SK-N-SH (cell line): ENCODE data around the gene R3HDM2. TPM values are rescaled to one million over a fixed set of nuclear protein-coding genes. Genes with fewer than 3 reads are reported as not detected.

Experiments used
- CTCF ChIA-PET: fragments of 300-600, 350-600 bp; formaldehyde crosslinking; extraction: SDS; loops from one replicate; lab custom pipeline; 2021; lab: Yijun Ruan, JAX
- POLR2A ChIA-PET: fragments of 350-600 bp; sonication (Branson Sonifier 250); formaldehyde crosslinking; extraction: SDS; loops from one replicate; lab custom pipeline; 2020; ENCODE audit warnings: antibody characterized with exemption, inconsistent platforms; lab: Yijun Ruan, JAX
- DNase-seq: peaks from one replicate; pipeline ENCODE4 v3.0.0; 2012
- H2AFZ ChIP-seq: fragments of 200-600 bp; sonication (generic); 2 replicates; pipeline ENCODE4 v1.8.1; 2016; ENCODE audit warnings: antibody characterized with exemption, mild to moderate bottlenecking, low read depth
- H3F3A ChIP-seq: fragments of 200-600 bp; sonication (generic); replicated peaks from 2 replicates; pipeline ENCODE3; 2016; ENCODE audit warnings: antibody characterized with exemption, mild to moderate bottlenecking; ENCODE audit not compliant: insufficient read depth
- H3K27ac ChIP-seq, 2 experiments: fragments of 200-500 bp in 1 of 2; fragments of 200-600 bp in 1 of 2; sonication (Bioruptor generic) in 1 of 2; sonication (generic), shearing (Covaris generic) in 1 of 2; 2 replicates each; pipeline versions ENCODE4 v1.5.1 to v1.6.1; 2014 to 2016; ENCODE audit warnings: low read depth in 2 of 2, inconsistent platforms in 1 of 2, low read length in 1 of 2, mild to moderate bottlenecking in 1 of 2, mixed read lengths in 1 of 2
- H3K27me3 ChIP-seq: fragments of 200-600 bp; sonication (generic), shearing (Covaris generic); 2 replicates; pipeline ENCODE4 v1.6.1; 2016; ENCODE audit warnings: mixed run types; ENCODE audit not compliant: insufficient read depth
- H3K36me3 ChIP-seq, 2 experiments: fragments of 200-500 bp in 1 of 2; fragments of 200-600 bp in 1 of 2; sonication (Bioruptor generic) in 1 of 2; sonication (generic) in 1 of 2; replicated peaks in 1 of 2; 2 replicates each; pipeline versions ENCODE3 to v1.5.1; 2014 to 2016; ENCODE audit warnings: low read length in 1 of 2, mild to moderate bottlenecking in 1 of 2; ENCODE audit not compliant: insufficient read depth in 2 of 2, control insufficient read depth in 1 of 2
- H3K4me1 ChIP-seq, 2 experiments: fragments of 200-500 bp in 1 of 2; fragments of 200-600 bp in 1 of 2; sonication (Bioruptor generic) in 1 of 2; sonication (generic), shearing (Covaris generic) in 1 of 2; 2 replicates each; pipeline versions ENCODE4 v1.5.1 to v1.6.1; 2014 to 2016; ENCODE audit warnings: low read depth in 1 of 2, low read length in 1 of 2, mixed run types in 1 of 2; ENCODE audit not compliant: insufficient read depth in 2 of 2, control insufficient read depth in 1 of 2
- H3K4me2 ChIP-seq: fragments of 200-600 bp; sonication (generic), shearing (Covaris generic); 2 replicates; pipeline ENCODE4 v1.6.1; 2017; ENCODE audit warnings: mixed run types
- H3K4me3 ChIP-seq, 2 experiments: fragments of 200-500 bp in 1 of 2; fragments of 200-600 bp in 1 of 2; sonication (Bioruptor generic) in 1 of 2; sonication (generic), shearing (Covaris generic) in 1 of 2; 2 replicates each; pipeline versions ENCODE4 v1.5.1 to v1.8.1; 2014 to 2016; ENCODE audit warnings: low read depth in 2 of 2, inconsistent platforms in 1 of 2, low read length in 1 of 2, mild to moderate bottlenecking in 1 of 2, mixed read lengths in 1 of 2, moderate library complexity in 1 of 2
- H3K79me2 ChIP-seq: fragments of 200-600 bp; sonication (generic); 2 replicates; pipeline ENCODE4 v1.8.1; 2017; ENCODE audit warnings: mild to moderate bottlenecking; ENCODE audit not compliant: insufficient read depth
- H3K9ac ChIP-seq: fragments of 200-600 bp; sonication (generic); 2 replicates; pipeline ENCODE4 v1.6.1; 2017; ENCODE audit warnings: mixed run types
- H3K9me2 ChIP-seq: fragments of 200-600 bp; sonication (generic); 2 replicates; pipeline ENCODE4 v1.6.1; 2017; ENCODE audit warnings: mixed run types
- H3K9me3 ChIP-seq: fragments of 200-600 bp; sonication (generic); 2 replicates; pipeline ENCODE4 v1.6.1; 2017; ENCODE audit warnings: mixed run types, mild to moderate bottlenecking, moderate library complexity
- H4K20me1 ChIP-seq: fragments of 200-600 bp; sonication (generic); 2 replicates; pipeline ENCODE4 v1.6.1; 2017; ENCODE audit warnings: mild to moderate bottlenecking, mixed run types; ENCODE audit not compliant: insufficient read depth
- CHD2 ChIP-seq: fragments of 150-350 bp; IDR thresholded peaks from 2 replicates; pipeline ENCODE4 v1.6.1; 2018; ENCODE audit warnings: low read length; ENCODE audit not compliant: partially characterized antibody
- ELF1 ChIP-seq: IDR thresholded peaks from 2 replicates; pipeline ENCODE4 v1.4.0; 2012
- EZH2phosphoT487 ChIP-seq: fragments of 200-600 bp; sonication (generic); IDR thresholded peaks from 2 replicates; pipeline ENCODE4 v1.6.1; 2017; ENCODE audit warnings: low read depth, mixed run types, mild to moderate bottlenecking, antibody characterized with exemption, moderate library complexity, borderline replicate concordance
- GATA2 ChIP-seq: sonication (generic); formaldehyde crosslinking; IDR thresholded peaks from 2 replicates; pipeline ENCODE4 v1.5.0; 2020; ENCODE audit warnings: mild to moderate bottlenecking, missing genetic modification reagents
- NFIC ChIP-seq: IDR thresholded peaks from 2 replicates; pipeline ENCODE4 v1.4.0; 2012; ENCODE audit warnings: borderline replicate concordance
- NRF1 ChIP-seq: IDR thresholded peaks from 2 replicates; pipeline ENCODE4 v1.6.1; 2012; ENCODE audit warnings: low read depth, mild to moderate bottlenecking, low read length
- RXRA ChIP-seq: IDR thresholded peaks from 2 replicates; pipeline ENCODE4 v1.4.0; 2012; ENCODE audit warnings: low read depth, mild to moderate bottlenecking, borderline replicate concordance
- WGBS: methylation state at CpG from one replicate; pipeline ENCODE4 v1.1.6; 2017; ENCODE audit warnings: low lambda C conversion rate; 5-methylcytosine and 5-hydroxymethylcytosine counted together
- polyA plus RNA-seq, 3 experiments: library from polyadenylated mRNA; depleted of rRNA; stranded (reverse); fragments of >200 nt; gene quantifications; 2 replicates each; pipeline ENCODE4 v1.2.3, GENCODE V29; 2012
- TF ChIP-seq, protein P1 (sequence below): fragments of 150-350 bp; IDR thresholded peaks from 2 replicates; pipeline ENCODE4 v1.6.1; 2016; ENCODE audit warnings: mild to moderate bottlenecking, low read depth, low read length
- TF ChIP-seq, protein P2 (sequence below): fragments of 150-350 bp; IDR thresholded peaks from 2 replicates; pipeline ENCODE4 v1.6.1; 2017; ENCODE audit warnings: antibody characterized with exemption, low read length, low read depth, borderline replicate concordance

The R3HDM2 gene
- polyA plus RNA-seq, 1 of the 3 experiments (the other 2 are of a cell fraction) = 23.1 TPM

DNA sequence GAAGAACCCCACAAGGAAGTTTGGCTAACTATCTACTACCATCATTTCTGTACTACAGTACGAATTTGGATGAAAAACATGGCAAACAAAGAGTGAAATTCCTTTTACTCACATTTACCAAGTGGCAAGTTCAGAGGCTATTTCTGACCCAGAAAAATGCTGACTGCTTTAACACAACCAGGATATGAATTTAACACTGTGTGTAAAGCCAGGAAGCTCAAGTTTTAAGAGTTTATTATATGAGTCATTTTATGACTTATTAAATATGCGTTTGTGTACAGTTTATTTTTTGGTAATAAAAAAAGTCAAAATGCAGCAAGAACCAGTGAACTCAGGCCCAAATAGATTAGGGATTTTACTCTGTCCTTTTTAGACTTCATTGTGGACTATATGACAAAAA lies 121.4 kb downstream of the R3HDM2 start:
- no peaks in the 10 kb centered on the region for H3K27me3 ChIP-seq
- 30% methylated on average over 2 of the region's 2 CpGs for WGBS
- H3F3A ChIP-seq = peaks cover 16% of the 10 kb centered on the region
- H4K20me1 ChIP-seq = no peaks in the 10 kb centered on the region
- no peak overlapping the region for H3K4me3 ChIP-seq
- peak overlapping the region; percentile 26; the same call in 1 of the 2 replicates for H3K9ac ChIP-seq
- no peak for DNase-seq
- TF ChIP-seq NRF1 = no peak
- TF ChIP-seq GATA2 (CRISPR knock-in tag) = no peak
- TF ChIP-seq EZH2phosphoT487 = no peak
- TF ChIP-seq, protein P1, sequence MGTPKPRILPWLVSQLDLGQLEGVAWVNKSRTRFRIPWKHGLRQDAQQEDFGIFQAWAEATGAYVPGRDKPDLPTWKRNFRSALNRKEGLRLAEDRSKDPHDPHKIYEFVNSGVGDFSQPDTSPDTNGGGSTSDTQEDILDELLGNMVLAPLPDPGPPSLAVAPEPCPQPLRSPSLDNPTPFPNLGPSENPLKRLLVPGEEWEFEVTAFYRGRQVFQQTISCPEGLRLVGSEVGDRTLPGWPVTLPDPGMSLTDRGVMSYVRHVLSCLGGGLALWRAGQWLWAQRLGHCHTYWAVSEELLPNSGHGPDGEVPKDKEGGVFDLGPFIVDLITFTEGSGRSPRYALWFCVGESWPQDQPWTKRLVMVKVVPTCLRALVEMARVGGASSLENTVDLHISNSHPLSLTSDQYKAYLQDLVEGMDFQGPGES = no peak
- no peak for TF ChIP-seq ELF1
- no peak for TF ChIP-seq RXRA
- H2AFZ ChIP-seq = no peak overlapping the region; the same call in 1 of the 2 replicates
- H3K36me3 ChIP-seq = peaks cover 0 to 16% of the 10 kb centered on the region in 2 experiments
- no peaks in the 10 kb centered on the region for H3K9me2 ChIP-seq
- peak overlapping the region in 1 of 2 experiments; percentile 52; a peak in 3 of 4 replicates for H3K27ac ChIP-seq
- ChIA-PET POLR2A (no interaction called here), CTCF (interaction anchor here (1.0 to 18.3 kb wide), 5 partner anchors 10 to 166 kb away, joined by 3 to 391 read pairs (median 4); partner anchors contain the start of genes GLI1 and INHBE)
- no peaks in the 10 kb centered on the region for H3K79me2 ChIP-seq
- H3K9me3 ChIP-seq = no peaks in the 10 kb centered on the region
- peak overlapping the region; percentile 43; the same call in 1 of the 2 replicates for H3K4me2 ChIP-seq
- peaks cover 0 to 14% of the 10 kb centered on the region in 2 experiments; a peak in 1 of 4 replicates for H3K4me1 ChIP-seq

DNA sequence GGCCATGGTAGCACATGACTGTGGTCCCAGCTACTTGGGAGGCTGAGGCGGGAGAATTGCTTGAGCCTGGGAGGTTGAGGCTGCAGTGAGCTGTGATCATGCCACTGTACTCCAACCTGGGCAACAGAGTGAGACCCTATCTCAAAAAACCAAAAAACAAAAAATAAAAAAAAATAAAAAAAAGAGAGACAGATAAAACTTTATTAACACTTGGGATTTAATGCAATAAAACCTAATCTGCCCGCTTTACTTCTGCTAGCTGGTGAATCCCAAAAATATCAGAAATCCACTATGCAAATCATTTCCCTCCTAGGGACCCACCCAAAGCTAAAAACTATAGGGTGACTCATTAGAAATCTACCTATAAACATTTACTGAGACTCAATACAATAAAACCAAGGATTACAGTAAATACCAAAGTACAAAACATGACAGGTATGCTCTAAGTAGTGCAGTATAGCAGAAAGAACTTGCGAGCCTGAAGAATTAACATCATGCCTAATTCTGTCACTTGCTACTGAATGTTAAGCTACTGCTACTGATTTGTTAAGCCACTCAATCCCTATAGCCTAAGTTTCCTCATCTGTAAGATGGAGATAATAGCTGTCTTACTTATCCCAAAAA lies 129.8 kb downstream of the R3HDM2 start:
- WGBS = 93% methylated on average over 3 of the region's 3 CpGs
- Histone ChIP-seq H3K9me2 (no peaks in the 10 kb centered on the region), H3K27ac (no peak overlapping the region), H3K4me3 (no peak overlapping the region), H3K9ac (no peak overlapping the region), H3K79me2 (no peaks in the 10 kb centered on the region), H3K4me1 (no peaks in the 10 kb centered on the region), H3K27me3 (no peaks in the 10 kb centered on the region), H4K20me1 (no peaks in the 10 kb centered on the region), H3F3A (peaks cover 5% of the 10 kb centered on the region), H2AFZ (no peak overlapping the region), H3K36me3 (peaks cover 22 to 47% of the 10 kb centered on the region in 2 experiments), H3K4me2 (no peak overlapping the region), H3K9me3 (no peaks in the 10 kb centered on the region)
- DNase-seq = no peak
- CTCF ChIA-PET = interaction anchor here (0.9 to 18.3 kb wide), 5 partner anchors 11 to 156 kb away, joined by 3 to 391 read pairs (median 5); partner anchors contain the start of genes GLI1 and INHBE
- no peak for TF ChIP-seq CHD2
- POLR2A ChIA-PET = interaction anchor here (0.6 kb wide), 1 partner anchor 59 kb away, joined by 3 read pairs; no protein-coding TSS in a partner anchor

DNA sequence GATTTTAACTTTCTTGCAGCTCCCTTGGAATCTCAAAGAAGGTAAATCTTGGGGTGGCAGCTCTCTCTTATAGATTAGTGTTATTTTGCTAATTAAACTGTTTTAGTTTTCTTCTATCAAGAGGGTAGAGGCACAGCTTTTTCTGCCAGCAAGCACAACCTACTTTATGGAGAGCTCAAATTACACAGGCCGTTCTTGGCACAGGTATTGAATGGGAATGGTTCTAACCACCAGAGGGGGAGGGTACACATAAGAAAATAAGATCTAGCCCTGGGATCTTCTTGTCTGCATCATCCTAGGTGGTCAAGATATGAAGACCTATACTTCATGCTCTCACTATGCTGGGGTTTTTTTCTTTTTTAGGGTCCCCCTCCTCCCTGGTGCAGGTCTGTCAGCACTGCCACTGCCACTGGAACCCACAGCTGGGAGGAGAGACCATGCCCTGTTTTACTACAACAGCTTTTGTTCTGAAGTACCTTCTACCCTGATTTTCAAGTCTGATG lies 131.3 kb downstream of the R3HDM2 start:
- no peaks in the 10 kb centered on the region for H3K9me3 ChIP-seq
- H3K36me3 ChIP-seq = peaks cover 32 to 37% of the 10 kb centered on the region in 2 experiments
- 67% methylated on average over 1 of the region's 1 CpG for WGBS
- no peaks in the 10 kb centered on the region for H4K20me1 ChIP-seq
- H3K27ac ChIP-seq = no peak overlapping the region
- H3F3A ChIP-seq = peaks cover 5% of the 10 kb centered on the region
- no peaks in the 10 kb centered on the region for H3K27me3 ChIP-seq
- TF ChIP-seq NFIC = 0 out of 2 replicates have a peak, but pooled peaks have one; percentile 13
- TF ChIP-seq, protein P2, sequence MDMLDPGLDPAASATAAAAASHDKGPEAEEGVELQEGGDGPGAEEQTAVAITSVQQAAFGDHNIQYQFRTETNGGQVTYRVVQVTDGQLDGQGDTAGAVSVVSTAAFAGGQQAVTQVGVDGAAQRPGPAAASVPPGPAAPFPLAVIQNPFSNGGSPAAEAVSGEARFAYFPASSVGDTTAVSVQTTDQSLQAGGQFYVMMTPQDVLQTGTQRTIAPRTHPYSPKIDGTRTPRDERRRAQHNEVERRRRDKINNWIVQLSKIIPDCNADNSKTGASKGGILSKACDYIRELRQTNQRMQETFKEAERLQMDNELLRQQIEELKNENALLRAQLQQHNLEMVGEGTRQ = no peak
- TF ChIP-seq, all 33 proteins: peak for 1
- CTCF ChIA-PET = interaction anchor here (0.8 to 18.3 kb wide), 5 partner anchors 8 to 157 kb away, joined by 3 to 391 read pairs (median 7); partner anchors contain the start of genes GLI1 and INHBE
- H3K4me3 ChIP-seq = no peak overlapping the region
- no peak for DNase-seq
- no peak overlapping the region for H3K9ac ChIP-seq
- no peaks in the 10 kb centered on the region for H3K4me1 ChIP-seq
- H3K79me2 ChIP-seq = no peaks in the 10 kb centered on the region
- POLR2A ChIA-PET = interaction anchor here (0.7 kb wide), 1 partner anchor 138 kb away, joined by 4 read pairs; no protein-coding TSS in a partner anchor
- H3K9me2 ChIP-seq = no peaks in the 10 kb centered on the region
- H3K4me2 ChIP-seq = no peak overlapping the region
- H2AFZ ChIP-seq = no peak overlapping the region
